IMR-90 (cell line): Measurements from ENCODE around the gene NMUR1.

Experiments used
- BHLHE40 ChIP-seq: fragments of 150-350 bp; IDR thresholded peaks from 2 replicates; pipeline ENCODE4 v1.6.1; 2016; ENCODE audit warnings: mild to moderate bottlenecking, low read depth, low read length
- CHD1 ChIP-seq: IDR thresholded peaks from 2 replicates; pipeline ENCODE4 v1.6.1; 2012; ENCODE audit warnings: low read depth, low read length, improper control_type of control experiment
- CTCF ChIP-seq: conservative IDR thresholded peaks from 2 replicates; pipeline ENCODE4 v1.5.1; 2012; ENCODE audit warnings: mild to moderate bottlenecking, low read depth, low read length, improper control_type of control experiment
- MAFK ChIP-seq: IDR thresholded peaks from 2 replicates; pipeline ENCODE4 v1.6.1; 2012; ENCODE audit warnings: low read depth, low read length, improper control_type of control experiment
- MAZ ChIP-seq: IDR thresholded peaks from 2 replicates; pipeline ENCODE4 v1.6.1; 2012; ENCODE audit warnings: low read depth, mild to moderate bottlenecking, low read length, improper control_type of control experiment, moderate library complexity, borderline replicate concordance
- MXI1 ChIP-seq: IDR thresholded peaks from 2 replicates; pipeline ENCODE4 v1.6.1; 2012; ENCODE audit warnings: low read depth, mild to moderate bottlenecking, low read length, moderate library complexity, borderline replicate concordance
- POLR2A ChIP-seq: IDR thresholded peaks from 2 replicates; pipeline ENCODE4 v1.6.1; 2012; ENCODE audit warnings: mild to moderate bottlenecking, low read depth, low read length
- TF ChIP-seq, protein P1 (sequence below): fragments of 150-350 bp; IDR thresholded peaks from 2 replicates; pipeline ENCODE4 v1.6.1; 2017; ENCODE audit warnings: mild to moderate bottlenecking, antibody characterized with exemption, low read length, low read depth

DNA sequence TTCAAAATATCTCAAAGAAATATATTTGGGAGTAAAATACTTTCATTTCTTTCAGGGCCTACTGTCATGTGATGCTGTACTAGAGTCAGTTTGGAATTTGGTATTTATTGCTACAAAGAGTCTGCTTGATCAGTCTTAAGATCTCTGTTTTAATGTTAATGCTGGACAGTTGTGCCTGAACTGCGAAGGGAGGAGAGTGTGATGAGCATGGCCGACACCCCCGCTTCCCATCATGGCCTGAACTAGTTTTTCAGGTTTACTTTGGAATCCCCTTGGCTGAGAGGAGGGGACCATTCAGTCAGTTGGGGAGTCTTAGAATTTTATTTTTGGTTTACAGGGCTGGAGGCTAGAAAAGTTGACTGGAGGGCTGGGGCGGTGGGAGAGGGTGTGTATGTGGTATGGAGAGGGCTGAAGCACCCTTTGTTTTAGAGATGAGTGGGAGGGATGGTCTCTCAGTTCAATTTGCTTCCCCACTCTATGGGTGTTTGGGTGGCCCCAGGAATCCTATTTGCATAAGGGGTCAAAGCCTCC lies 41.5 kb upstream of the NMUR1 start:
- TF ChIP-seq MAZ (no peak), CTCF (no peak), POLR2A (no peak), MAFK (no peak), BHLHE40 (no peak), MXI1 (no peak), CHD1 (no peak)
- TF ChIP-seq, protein P1, sequence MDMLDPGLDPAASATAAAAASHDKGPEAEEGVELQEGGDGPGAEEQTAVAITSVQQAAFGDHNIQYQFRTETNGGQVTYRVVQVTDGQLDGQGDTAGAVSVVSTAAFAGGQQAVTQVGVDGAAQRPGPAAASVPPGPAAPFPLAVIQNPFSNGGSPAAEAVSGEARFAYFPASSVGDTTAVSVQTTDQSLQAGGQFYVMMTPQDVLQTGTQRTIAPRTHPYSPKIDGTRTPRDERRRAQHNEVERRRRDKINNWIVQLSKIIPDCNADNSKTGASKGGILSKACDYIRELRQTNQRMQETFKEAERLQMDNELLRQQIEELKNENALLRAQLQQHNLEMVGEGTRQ = no peak
